GM12864 (cell line): Measurements from ENCODE around the gene CDO1.

Experiments
- DNase-seq: peaks from one replicate; pipeline ENCODE4 v3.0.0-alpha.2; 2011; ENCODE audit warnings: low read depth
- H3K4me3 ChIP-seq: 2 replicates; pipeline ENCODE4 v1.5.1; 2011; ENCODE audit warnings: mild to moderate bottlenecking, low read depth, low read length, control low read depth
- CTCF ChIP-seq: IDR thresholded peaks from 2 replicates; pipeline ENCODE4 v1.5.1; 2011; ENCODE audit warnings: low read depth, mild to moderate bottlenecking, moderate library complexity, low read length, control low read depth, inconsistent platforms; ENCODE audit errors: missing control alignments

The CDO1 gene

GRCh38 chr5:115774684-115775083 is 41.8 kb downstream of the CDO1 start:
- DNase-seq: no peak
- no peak for TF ChIP-seq CTCF
- no peak overlapping the region for H3K4me3 ChIP-seq

GRCh38 chr5:115772731-115773475 is 43.6 kb downstream of the CDO1 start:
- no peak for DNase-seq
- TF ChIP-seq CTCF: no peak

GRCh38 chr5:115770466-115770865 is 46.0 kb downstream of the CDO1 start:
- no peak overlapping the region for H3K4me3 ChIP-seq
- DNase-seq: no peak
- peak; percentile 78 for TF ChIP-seq CTCF

More at GRCh38 chr5:115772731-115773475, 43.6 kb downstream of the CDO1 start:
- no peak overlapping the region for H3K4me3 ChIP-seq

- no peak for TF ChIP-seq CTCF
- no peak overlapping the region for H3K4me3 ChIP-seq
- no peak for DNase-seq
Measured at GRCh38 chr5:115767424-115767823, 49.0 kb downstream of the CDO1 start.

- no peak for TF ChIP-seq CTCF
- DNase-seq: no peak
Measured at GRCh38 chr5:115766608-115767007, 49.9 kb downstream of the CDO1 start.

GRCh38 chr5:115758356-115758755 is 58.1 kb downstream of the CDO1 start:
- no peak for TF ChIP-seq CTCF
- DNase-seq: no peak
- H3K4me3 ChIP-seq: no peak overlapping the region

More at GRCh38 chr5:115766608-115767007, 49.9 kb downstream of the CDO1 start:
- H3K4me3 ChIP-seq: no peak overlapping the region

GRCh38 chr5:115755675-115756074 is 60.8 kb downstream of the CDO1 start:
- no peak for TF ChIP-seq CTCF
- no peak overlapping the region for H3K4me3 ChIP-seq
- no peak for DNase-seq
